Bone marrow (tissue), 2 donors: Measurements from ENCODE around the gene MRPL51.
"Not testable (repeated sequence)": the region's sequence is repeated elsewhere in the genome, so short reads cannot be mapped to it uniquely, and the experiment has no call there.

Experiments
- DNase-seq, 2 donors: peaks; one replicate each; lab custom pipeline; 2025; lab: John Stamatoyannopoulos, UW

MRPL51 gene

GRCh38 chr12:6488240-6488639 lies 4.8 kb downstream of the MRPL51 start:
- no peak for DNase-seq

GRCh38 chr12:6478416-6478815 lies 14.6 kb downstream of the MRPL51 start:
- DNase-seq, result no peak

GRCh38 chr12:6477601-6478377 lies 15.3 kb downstream of the MRPL51 start:
- DNase-seq, result not testable (repeated sequence)

GRCh38 chr12:6476489-6476888 lies 16.6 kb downstream of the MRPL51 start:
- no peak for DNase-seq

GRCh38 chr12:6475233-6475975 lies 17.7 kb downstream of the MRPL51 start:
- DNase-seq, result not testable (repeated sequence)

- no peak for DNase-seq
Observed at GRCh38 chr12:6472491-6472890, 20.6 kb downstream of the MRPL51 start.

GRCh38 chr12:6471989-6472360 lies 21.1 kb downstream of the MRPL51 start:
- no peak for DNase-seq

GRCh38 chr12:6470375-6471163 lies 22.5 kb downstream of the MRPL51 start, which contains the start of gene VAMP1:
Gene VAMP1 (minus strand): TSS chr12:6470677. CDS start chr12:6470531, 146 bp downstream.
- DNase-seq, result peak; percentile 93 to 97

GRCh38 chr12:6469609-6470374 lies 23.3 kb downstream of the MRPL51 start:
- no peak for DNase-seq

GRCh38 chr12:6469092-6469491 lies 24.0 kb downstream of the MRPL51 start:
- DNase-seq, result no peak

GRCh38 chr12:6468283-6468575 lies 24.8 kb downstream of the MRPL51 start:
- DNase-seq, result no peak

GRCh38 chr12:6467571-6468282 lies 25.3 kb downstream of the MRPL51 start:
- DNase-seq, result not testable (repeated sequence)

- DNase-seq, result not testable (repeated sequence)
Observed at GRCh38 chr12:6466751-6467150, 26.3 kb downstream of the MRPL51 start.

GRCh38 chr12:6466184-6466573 lies 26.9 kb downstream of the MRPL51 start:
- no peak for DNase-seq

GRCh38 chr12:6465467-6466183 lies 27.4 kb downstream of the MRPL51 start:
- DNase-seq, result peak in 1 of 2 donors; percentile 57

- no peak for DNase-seq
Observed at GRCh38 chr12:6464531-6464930, 28.5 kb downstream of the MRPL51 start.

- no peak for DNase-seq
Observed at GRCh38 chr12:6463858-6464257, 29.2 kb downstream of the MRPL51 start.

GRCh38 chr12:6463216-6463615 lies 29.8 kb downstream of the MRPL51 start:
- DNase-seq, result no peak

GRCh38 chr12:6462234-6462995 lies 30.6 kb downstream of the MRPL51 start:
- DNase-seq, result no peak
